Heart left ventricle (tissue), 13 donors: ENCODE data around the gene KCNAB1.

Experiments
- POLR2A ChIP-seq, 2 donors: fragments of 450-650 bp; IDR thresholded peaks; one replicate each; pipeline ENCODE4 v1.6.1; 2017; ENCODE audit warnings: antibody characterized with exemption in 2 of 2, mild to moderate bottlenecking in 2 of 2, moderate library complexity in 2 of 2
- TF ChIP-seq, protein P1 (sequence below), 12 donors: fragments of 200-600 bp; sonication (generic) in 4 of 12; IDR thresholded peaks; one replicate each; pipeline versions ENCODE4 v1.5.0 to v1.8.0; 2018 to 2022; ENCODE audit warnings: antibody characterized with exemption in 12 of 12, mild to moderate bottlenecking in 5 of 12
- donor health status: ischemic (EF 13 %, LVEDD 7.1; RV severe dilation, severe dysfunction).
- donor health status: DM: no; HTN: yes; CAD: no.
- donor health status: DM: no; HTN: no; CAD: no.
- donor health status: ischemic (EF 25% LVEDD 6.9; RV normal size, moderate dysfunction).
- donor health status: ischemic (EF 25% LVEDD 5.7; RV mildly dilated, moderate dysfunction).
- donor health status: ischemic (EF 35%, LVEDD 5.7; RV mildly dilated, moderate dysfunction).
- donor health status: nonischemic (EF 11% LVEDD 7.7; RV severe dilation, severe dysfunction).
- donor health status: DM: yes; HTN: yes; CAD: no.
- donor health status: PGD.
- donor health status: ischemic (EF 29% LVEDD 5.4; RV normal size, mild dysfunction).
- donor health status: nonischemic (EF 23%, LVEDD 6.1; RV moderate dilation, normal function).

DNA sequence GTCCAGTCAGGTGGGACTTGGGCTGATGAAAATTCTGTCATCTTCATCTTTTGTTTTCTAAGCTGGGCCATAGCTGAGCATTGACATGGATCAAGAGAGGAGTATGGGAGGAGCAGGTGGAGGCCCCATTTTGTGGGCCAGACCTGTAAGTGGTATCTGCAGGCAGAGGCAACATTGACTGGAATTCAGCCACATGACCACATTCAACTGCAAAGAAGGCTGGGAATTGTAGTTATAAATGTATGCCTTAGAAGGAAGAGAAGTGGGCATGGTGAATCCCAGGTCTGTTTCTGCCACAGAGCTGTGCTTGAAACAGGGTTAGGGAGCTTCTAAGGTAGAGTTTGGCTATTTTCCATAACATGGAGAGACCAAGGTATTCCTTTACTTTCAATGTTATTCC lies 11.4 kb downstream of the KCNAB1 start:
- no peak for TF ChIP-seq POLR2A (IDR thresholded peaks at IDR 0.05)
- TF ChIP-seq, protein P1, sequence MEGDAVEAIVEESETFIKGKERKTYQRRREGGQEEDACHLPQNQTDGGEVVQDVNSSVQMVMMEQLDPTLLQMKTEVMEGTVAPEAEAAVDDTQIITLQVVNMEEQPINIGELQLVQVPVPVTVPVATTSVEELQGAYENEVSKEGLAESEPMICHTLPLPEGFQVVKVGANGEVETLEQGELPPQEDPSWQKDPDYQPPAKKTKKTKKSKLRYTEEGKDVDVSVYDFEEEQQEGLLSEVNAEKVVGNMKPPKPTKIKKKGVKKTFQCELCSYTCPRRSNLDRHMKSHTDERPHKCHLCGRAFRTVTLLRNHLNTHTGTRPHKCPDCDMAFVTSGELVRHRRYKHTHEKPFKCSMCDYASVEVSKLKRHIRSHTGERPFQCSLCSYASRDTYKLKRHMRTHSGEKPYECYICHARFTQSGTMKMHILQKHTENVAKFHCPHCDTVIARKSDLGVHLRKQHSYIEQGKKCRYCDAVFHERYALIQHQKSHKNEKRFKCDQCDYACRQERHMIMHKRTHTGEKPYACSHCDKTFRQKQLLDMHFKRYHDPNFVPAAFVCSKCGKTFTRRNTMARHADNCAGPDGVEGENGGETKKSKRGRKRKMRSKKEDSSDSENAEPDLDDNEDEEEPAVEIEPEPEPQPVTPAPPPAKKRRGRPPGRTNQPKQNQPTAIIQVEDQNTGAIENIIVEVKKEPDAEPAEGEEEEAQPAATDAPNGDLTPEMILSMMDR (IDR thresholded peaks at IDR 0.05) = no peak
